Subcutaneous abdominal adipose tissue (tissue), 5 donors: ENCODE data around the gene LINGO3.

ENCODE experiments used
- H3K27ac ChIP-seq: one replicate; pipeline ENCODE4 v1.7.0; 2013; ENCODE audit warnings: low read depth, mild to moderate bottlenecking, inconsistent platforms, low read length, moderate library complexity
- H3K27me3 ChIP-seq, 5 donors: one replicate each; pipeline ENCODE4 v1.7.0; 2013; ENCODE audit warnings: low read length in 5 of 5, inconsistent platforms in 1 of 5; ENCODE audit not compliant: control insufficient read depth in 5 of 5, insufficient read depth in 4 of 5
- H3K36me3 ChIP-seq, 5 donors: one replicate each; pipeline ENCODE4 v1.7.0; 2013; ENCODE audit warnings: low read length in 5 of 5; ENCODE audit not compliant: control insufficient read depth in 5 of 5, insufficient read depth in 5 of 5
- H3K4me1 ChIP-seq, 5 donors: one replicate each; pipeline ENCODE4 v1.7.0; 2013; ENCODE audit warnings: low read length in 5 of 5, mild to moderate bottlenecking in 3 of 5, moderate library complexity in 1 of 5; ENCODE audit not compliant: control insufficient read depth in 5 of 5, insufficient read depth in 5 of 5
- H3K4me3 ChIP-seq, 5 donors: one replicate each; pipeline ENCODE4 v1.7.0; 2013; ENCODE audit warnings: low read length in 5 of 5, low read depth in 1 of 5
- H3K9ac ChIP-seq, 5 donors: one replicate each; pipeline ENCODE4 v1.7.0; 2013; ENCODE audit warnings: low read length in 5 of 5, mild to moderate bottlenecking in 4 of 5, moderate library complexity in 3 of 5
- H3K9me3 ChIP-seq, 5 donors: one replicate each; pipeline ENCODE4 v1.7.0; 2013; ENCODE audit warnings: low read length in 5 of 5; ENCODE audit not compliant: control insufficient read depth in 5 of 5
- donor health status: healthy.
- donor health status: healthy.
- donor health status: healthy.
- donor health status: healthy.
- donor health status: healthy.

The LINGO3 gene

DNA sequence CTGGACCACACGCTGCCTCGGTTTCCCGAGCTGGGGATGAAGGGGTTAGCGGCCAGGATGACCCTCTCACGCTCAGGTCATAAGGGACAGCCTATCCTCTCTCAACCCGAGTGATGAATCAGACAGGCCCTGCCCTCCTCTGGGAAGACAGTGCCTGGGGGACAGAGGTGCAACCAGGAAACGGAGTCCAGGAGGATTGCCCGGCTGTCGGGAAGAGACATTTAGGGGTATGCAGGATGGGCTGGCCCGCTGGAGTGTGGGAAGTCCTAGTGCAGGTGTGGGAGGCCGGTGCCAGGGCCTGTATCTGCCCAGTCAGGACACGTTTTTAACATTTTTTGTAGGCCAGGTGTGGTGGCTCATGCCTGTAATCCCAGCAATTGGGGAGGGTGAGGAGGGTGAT, 12.1 kb upstream of the LINGO3 start:
- H3K27ac ChIP-seq: no peak overlapping the region
- no peak overlapping the region for H3K4me3 ChIP-seq
- no peak overlapping the region for H3K9ac ChIP-seq
- peaks cover 0 to 35% (median 24%) of the 10 kb centered on the region in 5 donors for H3K36me3 ChIP-seq
- H3K27me3 ChIP-seq: no peaks in the 10 kb centered on the region
- H3K4me1 ChIP-seq: peaks cover 0 to 12% (median 7%) of the 10 kb centered on the region in 5 donors
- H3K9me3 ChIP-seq: peaks cover 0 to 7% (median 0%) of the 10 kb centered on the region in 5 donors

DNA sequence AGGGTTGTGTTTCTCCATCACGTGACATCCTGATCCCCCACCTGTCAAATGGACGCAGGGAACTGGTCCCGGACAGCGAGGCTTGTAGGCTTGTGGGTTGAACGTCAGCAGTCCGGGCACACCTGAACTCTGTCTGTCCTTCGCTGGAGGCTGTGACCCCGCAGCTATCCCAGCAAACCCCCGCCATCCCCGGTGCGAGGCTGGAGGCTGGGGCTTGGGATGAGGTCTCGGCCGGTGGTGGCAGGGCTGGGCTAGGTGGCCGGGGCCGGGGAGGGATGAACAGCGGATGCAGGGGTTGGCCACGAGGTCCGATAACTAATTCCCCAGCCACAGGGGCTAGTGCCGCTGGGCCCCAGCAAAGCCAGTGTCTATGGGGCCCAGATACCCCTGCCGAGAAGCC, 11.6 kb upstream of the LINGO3 start:
- Histone ChIP-seq H3K36me3 (peaks cover 0 to 30% (median 21%) of the 10 kb centered on the region in 5 donors), H3K27ac (no peak overlapping the region), H3K9me3 (peaks cover 0 to 12% (median 0%) of the 10 kb centered on the region in 5 donors), H3K4me3 (no peak overlapping the region), H3K27me3 (no peaks in the 10 kb centered on the region), H3K9ac (no peak overlapping the region), H3K4me1 (peaks cover 0 to 12% (median 7%) of the 10 kb centered on the region in 5 donors)

DNA sequence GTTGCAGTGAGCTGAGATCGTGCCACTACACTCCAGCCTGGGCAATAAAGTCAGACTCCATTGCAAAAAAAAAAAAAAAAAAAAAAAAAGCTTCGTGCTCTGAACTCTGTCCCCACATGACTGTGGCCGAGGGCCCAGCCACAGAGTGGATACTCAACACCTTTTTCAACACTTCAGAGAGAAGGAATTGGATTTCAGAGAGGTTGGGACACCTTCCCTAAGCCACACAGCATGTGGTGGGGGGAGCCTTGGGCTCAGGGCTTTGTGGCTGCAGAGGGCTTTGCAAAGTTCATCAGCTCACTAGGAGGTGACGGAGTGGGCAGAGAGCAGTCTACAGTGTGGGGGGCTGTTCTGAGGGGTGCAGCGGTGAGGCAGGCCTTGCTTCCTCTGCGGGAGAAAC, 11.0 kb upstream of the LINGO3 start:
- H3K9ac ChIP-seq: no peak overlapping the region
- no peak overlapping the region for H3K4me3 ChIP-seq
- H3K9me3 ChIP-seq: peaks cover 0 to 13% (median 0%) of the 10 kb centered on the region in 5 donors
- H3K27me3 ChIP-seq: no peaks in the 10 kb centered on the region
- H3K4me1 ChIP-seq: peaks cover 0 to 12% (median 7%) of the 10 kb centered on the region in 5 donors
- H3K27ac ChIP-seq: no peak overlapping the region
- H3K36me3 ChIP-seq: peaks cover 0 to 26% (median 15%) of the 10 kb centered on the region in 5 donors

DNA sequence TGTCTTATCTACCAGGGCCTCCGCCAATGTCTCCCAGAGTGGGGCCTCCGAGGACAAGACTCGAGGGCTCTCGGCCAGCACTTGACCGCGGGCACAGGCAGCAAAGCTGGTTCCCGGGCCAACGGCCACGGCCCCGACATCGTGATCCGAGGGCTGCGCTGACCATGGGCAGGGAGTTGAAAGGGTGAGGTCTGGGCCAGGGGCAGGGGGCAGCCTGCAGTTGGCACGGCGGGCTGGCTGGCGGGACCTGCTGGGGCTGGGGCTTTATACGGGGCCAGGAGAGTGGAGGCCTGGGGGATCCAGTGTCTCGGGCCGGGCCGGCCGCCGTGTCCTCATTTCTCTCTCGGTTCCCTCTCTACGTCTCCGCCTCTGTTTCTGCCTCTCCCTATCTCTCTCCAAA, 9.8 kb upstream of the LINGO3 start:
- no peak overlapping the region for H3K4me3 ChIP-seq
- no peak overlapping the region for H3K27ac ChIP-seq
- peaks cover 0 to 16% (median 10%) of the 10 kb centered on the region in 5 donors for H3K36me3 ChIP-seq
- peaks cover 0 to 5% (median 3%) of the 10 kb centered on the region in 5 donors for H3K27me3 ChIP-seq
- no peak overlapping the region for H3K9ac ChIP-seq
- peaks cover 0 to 12% (median 7%) of the 10 kb centered on the region in 5 donors for H3K4me1 ChIP-seq
- H3K9me3 ChIP-seq: peaks cover 0 to 13% (median 0%) of the 10 kb centered on the region in 5 donors

DNA sequence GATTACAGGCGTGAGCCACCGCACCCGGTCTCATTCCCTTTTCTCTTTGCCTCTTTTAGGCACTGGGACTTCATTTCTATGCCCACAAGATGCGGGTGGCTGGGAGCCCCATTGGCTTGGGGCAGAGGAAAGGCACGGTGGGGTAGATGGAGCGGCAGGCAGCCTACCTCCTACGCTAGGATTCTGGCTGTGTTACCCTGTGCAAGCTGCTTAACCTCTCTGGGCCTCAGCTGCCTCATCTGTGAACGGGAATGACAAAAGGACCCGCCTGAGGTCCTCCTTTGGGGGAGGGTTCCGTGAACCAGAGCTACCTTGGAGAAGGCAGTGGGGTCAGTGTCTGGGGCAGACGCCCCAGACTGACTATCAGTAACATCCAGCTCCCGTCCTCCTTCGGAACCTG, 9.3 kb upstream of the LINGO3 start:
- peaks cover 4 to 9% (median 8%) of the 10 kb centered on the region in 5 donors for H3K27me3 ChIP-seq
- no peak overlapping the region for H3K9ac ChIP-seq
- H3K36me3 ChIP-seq: peaks cover 0 to 12% (median 7%) of the 10 kb centered on the region in 5 donors
- H3K9me3 ChIP-seq: peaks cover 0 to 13% (median 0%) of the 10 kb centered on the region in 5 donors
- peaks cover 0 to 12% (median 7%) of the 10 kb centered on the region in 5 donors for H3K4me1 ChIP-seq
- H3K27ac ChIP-seq: no peak overlapping the region
- H3K4me3 ChIP-seq: no peak overlapping the region

DNA sequence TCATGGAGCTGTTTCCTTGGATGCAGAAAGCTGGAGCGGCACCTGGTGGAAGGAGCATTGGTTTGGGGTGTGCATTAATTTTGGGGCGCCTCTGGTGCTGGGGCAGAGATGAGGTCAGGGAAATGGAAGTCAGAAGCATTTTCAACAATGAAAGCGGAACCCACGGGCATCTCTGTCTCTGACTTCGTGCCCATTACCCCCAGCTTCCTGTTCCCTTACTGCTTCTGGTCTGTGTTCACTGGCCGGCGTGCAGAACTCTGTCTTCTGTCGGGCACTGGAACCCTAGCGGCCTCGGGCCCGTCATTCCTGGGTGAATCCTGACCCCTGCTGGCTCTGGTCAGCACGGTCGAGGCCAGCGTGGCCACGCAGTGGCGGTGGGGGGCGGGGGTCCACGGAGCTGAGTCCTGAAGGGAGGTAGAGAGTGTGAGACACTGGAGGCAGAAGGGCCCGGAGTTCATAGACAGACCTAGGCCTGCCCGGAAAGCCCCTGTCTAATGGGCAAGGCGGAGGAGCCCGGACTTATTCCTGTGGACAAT, 7.9 kb upstream of the LINGO3 start:
- Histone ChIP-seq H3K4me3 (no peak overlapping the region), H3K27me3 (peaks cover 6 to 12% (median 11%) of the 10 kb centered on the region in 5 donors), H3K27ac (no peak overlapping the region), H3K4me1 (peaks cover 0 to 12% (median 7%) of the 10 kb centered on the region in 5 donors), H3K9me3 (peaks cover 0 to 13% (median 0%) of the 10 kb centered on the region in 5 donors), H3K36me3 (no peaks in the 10 kb centered on the region), H3K9ac (no peak overlapping the region)

DNA sequence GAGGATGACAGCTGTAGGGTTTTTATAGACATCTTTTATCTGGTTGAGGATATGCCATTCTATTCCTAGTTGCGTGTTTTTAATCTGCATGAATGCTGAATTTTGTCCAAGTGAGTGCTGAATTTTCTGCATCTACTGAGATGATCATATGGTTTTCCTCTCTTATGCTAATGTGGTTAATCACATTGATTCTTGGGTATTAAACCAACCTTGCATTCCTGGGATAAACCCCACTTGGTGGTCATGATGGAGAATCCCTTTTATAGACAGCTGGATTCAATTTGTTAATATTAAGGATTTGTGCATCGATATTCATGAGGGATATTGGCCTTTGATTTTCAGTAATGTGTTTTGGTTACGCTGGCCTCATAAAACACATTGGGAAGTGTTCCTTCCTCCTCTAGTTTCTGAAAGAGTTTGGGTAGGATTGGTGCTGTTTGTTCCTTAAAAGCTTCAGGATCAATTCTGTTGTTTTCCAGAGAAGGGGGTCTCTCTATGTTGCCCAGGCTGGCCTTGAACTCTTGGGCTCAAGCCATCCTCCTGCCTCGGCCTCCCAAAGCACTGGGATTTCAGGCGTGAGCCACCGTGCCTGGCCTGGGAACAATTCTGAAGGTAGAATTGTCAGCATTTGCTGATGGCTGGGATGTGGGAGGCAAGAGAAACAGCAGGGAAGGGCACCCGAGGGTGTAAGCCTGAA, 7.3 kb upstream of the LINGO3 start:
- H3K4me1 ChIP-seq: peaks cover 0 to 12% (median 7%) of the 10 kb centered on the region in 5 donors
- peaks cover 9 to 14% (median 12%) of the 10 kb centered on the region in 5 donors for H3K27me3 ChIP-seq
- H3K9me3 ChIP-seq: peaks cover 0 to 13% (median 0%) of the 10 kb centered on the region in 5 donors
- no peak overlapping the region for H3K27ac ChIP-seq
- H3K4me3 ChIP-seq: no peak overlapping the region
- H3K9ac ChIP-seq: no peak overlapping the region
- no peaks in the 10 kb centered on the region for H3K36me3 ChIP-seq

DNA sequence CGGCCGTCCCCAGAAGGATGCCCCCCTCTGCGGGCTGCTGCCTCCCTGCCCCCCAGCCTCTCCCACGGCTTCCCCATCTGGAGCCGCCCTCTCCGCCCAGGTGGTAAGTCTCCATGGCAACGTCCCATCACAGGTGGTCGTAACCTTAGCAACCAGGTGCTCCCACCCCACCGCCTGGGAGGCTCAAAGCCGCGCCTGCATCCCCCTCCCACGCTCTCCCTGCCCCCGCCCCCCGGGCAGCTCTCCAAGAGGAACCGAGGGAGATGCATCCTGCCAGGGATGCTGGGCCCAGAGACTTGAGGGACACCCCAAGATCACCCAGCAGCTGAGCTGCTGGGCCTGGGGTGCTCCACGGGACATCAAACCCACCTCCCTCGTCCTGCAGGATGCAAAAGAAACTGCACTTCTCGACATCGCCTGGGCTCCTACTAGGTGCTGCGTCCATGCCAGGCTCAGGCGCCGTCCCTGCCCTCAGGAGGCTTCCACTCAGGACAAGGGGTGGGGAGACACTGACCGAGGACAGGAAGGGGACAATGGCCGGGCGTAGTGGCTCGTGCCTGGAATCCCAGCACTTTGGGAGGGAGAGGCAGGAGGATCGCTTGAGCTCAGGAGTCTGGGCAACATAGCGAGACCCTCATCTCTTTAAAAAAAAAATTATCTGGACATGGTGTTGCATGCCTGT, 5.0 kb upstream of the LINGO3 start:
- H3K27me3 ChIP-seq: peaks cover 17 to 34% (median 27%) of the 10 kb centered on the region in 5 donors

DNA sequence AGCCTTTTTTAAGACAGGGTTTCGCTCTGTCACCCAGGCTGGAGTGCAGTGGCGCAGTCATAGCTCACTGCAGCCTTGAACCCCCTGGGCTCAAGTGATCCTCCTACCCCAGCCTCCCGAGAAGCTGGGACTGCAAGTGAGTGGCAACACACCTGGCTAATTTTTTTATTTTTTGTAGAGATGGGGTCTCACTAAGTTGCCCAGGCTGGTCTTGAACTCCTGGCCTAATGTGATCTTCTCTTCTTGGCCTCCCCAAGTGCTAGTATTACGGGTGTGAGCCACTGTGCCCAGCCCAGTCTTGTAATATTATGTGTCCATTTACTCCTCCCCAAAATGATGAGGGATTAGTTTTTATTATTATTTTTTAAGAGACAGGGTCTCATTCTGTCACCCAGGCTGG, 3.1 kb upstream of the LINGO3 start:
- no peak overlapping the region for H3K9ac ChIP-seq
- no peak overlapping the region for H3K27ac ChIP-seq
- H3K36me3 ChIP-seq: no peaks in the 10 kb centered on the region
- peaks cover 30 to 50% (median 44%) of the 10 kb centered on the region in 5 donors for H3K27me3 ChIP-seq
- peaks cover 0 to 13% (median 5%) of the 10 kb centered on the region in 5 donors for H3K4me1 ChIP-seq
- no peak overlapping the region for H3K4me3 ChIP-seq
- H3K9me3 ChIP-seq: peaks cover 0 to 13% (median 0%) of the 10 kb centered on the region in 5 donors

More for the DNA sequence above, 5.0 kb upstream of the LINGO3 start:
- Histone ChIP-seq H3K4me1 (peaks cover 0 to 11% (median 7%) of the 10 kb centered on the region in 5 donors), H3K27ac (no peak overlapping the region), H3K9ac (no peak overlapping the region), H3K9me3 (peaks cover 0 to 13% (median 0%) of the 10 kb centered on the region in 5 donors), H3K36me3 (no peaks in the 10 kb centered on the region), H3K4me3 (no peak overlapping the region)
